Measurements from ENCODE around the gene ZNF148.

Gene ZNF148

DNA sequence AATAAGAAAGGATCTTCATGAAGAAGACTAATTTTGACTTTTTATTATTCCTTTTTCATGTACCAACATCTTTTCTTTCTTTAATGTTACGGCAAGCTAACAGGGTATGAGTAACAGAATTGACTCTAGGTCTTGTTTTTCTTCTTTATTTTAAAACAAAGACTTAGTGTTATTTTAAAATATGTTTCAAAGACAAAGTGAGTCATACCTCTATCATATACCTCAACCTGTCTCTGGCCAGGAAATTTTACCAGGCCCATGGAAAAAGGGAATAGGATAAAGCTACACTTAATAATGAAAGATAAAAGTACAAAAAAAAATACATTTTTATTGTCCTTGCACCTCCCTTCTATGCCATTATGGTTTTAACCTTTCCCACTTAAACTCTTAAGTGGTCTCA lies 57.4 kb downstream of the ZNF148 start:
- Mint-ChIP-seq H3K4me1 (peaks cover 21% of the 10 kb centered on the region), H3K9me3 (no peaks in the 10 kb centered on the region), H3K36me3 (ENCODE audit: low read depth) (peaks cover 60% of the 10 kb centered on the region), H3K27ac (no peak overlapping the region), H3K27me3 (ENCODE audit: low read depth, poor library complexity) (no peaks in the 10 kb centered on the region), H3K4me3 (no peak overlapping the region)
- TF ChIP-seq, protein P1, sequence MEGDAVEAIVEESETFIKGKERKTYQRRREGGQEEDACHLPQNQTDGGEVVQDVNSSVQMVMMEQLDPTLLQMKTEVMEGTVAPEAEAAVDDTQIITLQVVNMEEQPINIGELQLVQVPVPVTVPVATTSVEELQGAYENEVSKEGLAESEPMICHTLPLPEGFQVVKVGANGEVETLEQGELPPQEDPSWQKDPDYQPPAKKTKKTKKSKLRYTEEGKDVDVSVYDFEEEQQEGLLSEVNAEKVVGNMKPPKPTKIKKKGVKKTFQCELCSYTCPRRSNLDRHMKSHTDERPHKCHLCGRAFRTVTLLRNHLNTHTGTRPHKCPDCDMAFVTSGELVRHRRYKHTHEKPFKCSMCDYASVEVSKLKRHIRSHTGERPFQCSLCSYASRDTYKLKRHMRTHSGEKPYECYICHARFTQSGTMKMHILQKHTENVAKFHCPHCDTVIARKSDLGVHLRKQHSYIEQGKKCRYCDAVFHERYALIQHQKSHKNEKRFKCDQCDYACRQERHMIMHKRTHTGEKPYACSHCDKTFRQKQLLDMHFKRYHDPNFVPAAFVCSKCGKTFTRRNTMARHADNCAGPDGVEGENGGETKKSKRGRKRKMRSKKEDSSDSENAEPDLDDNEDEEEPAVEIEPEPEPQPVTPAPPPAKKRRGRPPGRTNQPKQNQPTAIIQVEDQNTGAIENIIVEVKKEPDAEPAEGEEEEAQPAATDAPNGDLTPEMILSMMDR (IDR thresholded peaks at IDR 0.05): no peak
- DNase-seq: no peak

DNA sequence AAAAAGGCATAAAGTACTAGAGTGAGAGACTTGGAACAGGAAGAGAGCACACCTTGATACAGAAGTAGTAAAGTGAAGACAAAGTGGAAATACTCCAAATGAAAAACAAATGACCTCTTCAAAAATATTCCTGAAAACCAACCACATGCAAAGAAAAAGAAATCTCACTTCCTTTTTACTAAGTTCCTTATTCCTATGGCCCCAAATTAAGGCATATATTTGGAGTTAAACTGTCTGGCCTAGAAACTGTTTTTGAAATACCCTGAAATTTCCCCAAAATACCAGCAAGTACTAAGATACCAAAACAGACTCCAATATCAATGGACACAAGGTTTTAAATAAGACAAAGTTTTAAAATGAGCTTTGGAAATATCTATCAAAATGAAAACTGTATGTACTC lies 58.2 kb downstream of the ZNF148 start:
- TF ChIP-seq, protein P1 (IDR thresholded peaks at IDR 0.05): no peak
- DNase-seq: no peak
- no peak overlapping the region for H3K4me3 Mint-ChIP-seq
- H3K36me3 Mint-ChIP-seq (ENCODE audit: low read depth): peaks cover 60% of the 10 kb centered on the region
- H3K4me1 Mint-ChIP-seq: peaks cover 21% of the 10 kb centered on the region
- no peaks in the 10 kb centered on the region for H3K27me3 Mint-ChIP-seq (ENCODE audit: low read depth, poor library complexity)
- H3K9me3 Mint-ChIP-seq: no peaks in the 10 kb centered on the region
- H3K27ac Mint-ChIP-seq: no peak overlapping the region

DNA sequence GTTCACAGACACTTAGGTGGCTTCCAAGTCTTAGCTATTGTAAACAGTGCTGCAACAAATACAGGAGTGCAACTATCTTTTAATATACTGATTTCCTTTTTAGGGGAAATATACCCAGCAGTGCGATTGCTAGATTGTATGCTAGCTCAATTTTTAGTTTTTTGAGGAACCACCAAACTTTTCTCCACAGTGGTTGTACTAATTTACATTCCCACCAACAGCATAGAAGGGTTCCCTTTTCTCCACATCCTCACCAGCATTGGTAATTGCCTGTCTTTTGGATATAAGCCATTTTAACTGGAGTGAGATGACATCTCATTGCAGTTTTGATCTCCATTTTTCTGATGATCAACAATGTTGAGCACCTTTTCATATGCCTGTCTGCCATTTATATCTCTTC lies 58.9 kb downstream of the ZNF148 start:
- TF ChIP-seq, protein P1 (IDR thresholded peaks at IDR 0.05): no peak

DNA sequence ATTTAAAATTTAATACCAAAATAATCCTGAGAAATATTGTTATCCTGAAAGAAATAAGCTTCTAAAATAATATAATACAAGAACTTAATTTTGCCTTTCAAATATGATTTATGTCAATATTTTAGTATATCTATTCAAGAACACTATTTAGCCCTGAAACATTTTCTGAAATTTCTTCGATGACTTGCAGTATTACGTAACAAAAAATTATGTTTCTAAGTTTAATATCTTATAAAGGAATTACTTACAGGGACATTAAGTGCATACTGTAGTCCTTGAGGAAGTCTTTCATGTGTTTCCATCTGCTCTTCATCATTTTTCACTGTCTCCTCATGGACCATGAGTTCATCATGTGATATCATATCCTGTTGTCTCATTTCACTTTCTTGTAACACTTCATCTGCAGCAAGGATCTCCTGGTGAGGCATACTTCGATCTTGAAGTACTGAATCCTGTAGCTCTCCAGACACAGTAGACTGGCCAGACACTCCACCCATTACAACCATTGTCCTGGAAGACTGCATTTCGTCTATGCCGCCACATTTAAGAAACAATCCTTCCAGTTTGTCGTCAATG lies 62.0 kb downstream of the ZNF148 start:
- Mint-ChIP-seq H3K36me3 (ENCODE audit: low read depth) (peaks cover 76% of the 10 kb centered on the region), H3K9me3 (peaks cover 17% of the 10 kb centered on the region), H3K4me1 (peaks cover 2% of the 10 kb centered on the region), H3K27me3 (ENCODE audit: low read depth, poor library complexity) (no peaks in the 10 kb centered on the region), H3K27ac (no peak overlapping the region), H3K4me3 (no peak overlapping the region)
- no peak for DNase-seq
- TF ChIP-seq, protein P1 (IDR thresholded peaks at IDR 0.05): no peak

More for the DNA sequence above, 58.9 kb downstream of the ZNF148 start:
- peaks cover 21% of the 10 kb centered on the region for H3K4me1 Mint-ChIP-seq
- H3K27ac Mint-ChIP-seq: no peak overlapping the region
- H3K27me3 Mint-ChIP-seq (ENCODE audit: low read depth, poor library complexity): no peaks in the 10 kb centered on the region
- no peaks in the 10 kb centered on the region for H3K9me3 Mint-ChIP-seq
- peaks cover 60% of the 10 kb centered on the region for H3K36me3 Mint-ChIP-seq (ENCODE audit: low read depth)
- H3K4me3 Mint-ChIP-seq: no peak overlapping the region
- no peak for DNase-seq

DNA sequence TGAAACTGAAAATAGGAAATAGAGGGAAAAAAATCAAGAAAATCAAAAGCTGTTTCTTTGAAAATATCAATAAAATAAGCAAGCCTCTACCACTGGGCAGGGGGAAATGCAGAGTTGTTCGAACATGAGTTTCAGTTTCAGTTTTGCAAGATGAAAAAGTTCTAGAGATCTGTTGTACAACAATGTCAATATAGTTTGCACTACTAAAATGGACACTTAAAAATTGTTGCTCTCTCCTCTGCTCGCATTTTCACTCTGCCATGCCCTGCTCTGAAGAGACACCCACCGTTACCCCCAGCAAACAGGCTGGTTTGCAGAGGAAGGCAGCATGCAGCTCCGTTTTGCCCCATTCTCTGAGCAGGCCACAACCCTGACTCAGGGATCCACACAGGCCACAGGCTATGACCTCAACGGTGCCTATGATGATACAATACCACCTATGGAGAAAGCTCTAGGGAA lies 64.5 kb downstream of the ZNF148 start:
- Mint-ChIP-seq H3K4me1 (no peaks in the 10 kb centered on the region), H3K27me3 (ENCODE audit: low read depth, poor library complexity) (no peaks in the 10 kb centered on the region), H3K36me3 (ENCODE audit: low read depth) (peaks cover 84% of the 10 kb centered on the region), H3K27ac (no peak overlapping the region), H3K9me3 (peaks cover 35% of the 10 kb centered on the region), H3K4me3 (no peak overlapping the region)
- TF ChIP-seq, protein P1 (IDR thresholded peaks at IDR 0.05): no peak
- no peak for DNase-seq

DNA sequence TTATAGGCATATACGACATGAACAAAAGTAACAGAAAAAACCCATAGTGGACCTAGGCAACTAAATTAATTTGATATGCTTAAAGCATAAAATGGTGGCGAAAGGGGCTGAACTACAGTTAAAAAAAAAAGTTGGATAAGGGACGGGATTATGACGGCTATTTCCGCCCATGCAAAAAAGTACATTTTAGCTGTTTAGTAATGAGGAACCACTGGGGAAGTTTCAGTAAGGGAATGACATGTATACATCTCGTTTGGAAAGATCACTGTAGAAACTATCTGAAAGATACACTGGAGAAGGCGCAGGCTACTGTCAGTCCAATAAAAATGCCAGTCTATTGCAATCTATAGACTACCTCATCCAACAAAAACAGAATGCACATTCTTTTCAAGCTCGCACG lies 65.6 kb downstream of the ZNF148 start:
- H3K4me3 Mint-ChIP-seq: no peak overlapping the region
- no peaks in the 10 kb centered on the region for H3K27me3 Mint-ChIP-seq (ENCODE audit: low read depth, poor library complexity)
- no peak for DNase-seq
- TF ChIP-seq, protein P1 (IDR thresholded peaks at IDR 0.05): no peak
- H3K9me3 Mint-ChIP-seq: peaks cover 35% of the 10 kb centered on the region
- peaks cover 87% of the 10 kb centered on the region for H3K36me3 Mint-ChIP-seq (ENCODE audit: low read depth)
- no peaks in the 10 kb centered on the region for H3K4me1 Mint-ChIP-seq
- H3K27ac Mint-ChIP-seq: no peak overlapping the region
